Measurements from ENCODE around the gene FOXO3. TPM values are rescaled to one million over a fixed set of nuclear protein-coding genes. Genes with fewer than 3 reads are reported as not detected.

The FOXO3 gene
- total and polyA plus RNA-seq, 2 donors (not counting 3 experiments of a cell fraction or from before 2014, with no cell fraction given) = 14.4 to 16.9 TPM

DNA sequence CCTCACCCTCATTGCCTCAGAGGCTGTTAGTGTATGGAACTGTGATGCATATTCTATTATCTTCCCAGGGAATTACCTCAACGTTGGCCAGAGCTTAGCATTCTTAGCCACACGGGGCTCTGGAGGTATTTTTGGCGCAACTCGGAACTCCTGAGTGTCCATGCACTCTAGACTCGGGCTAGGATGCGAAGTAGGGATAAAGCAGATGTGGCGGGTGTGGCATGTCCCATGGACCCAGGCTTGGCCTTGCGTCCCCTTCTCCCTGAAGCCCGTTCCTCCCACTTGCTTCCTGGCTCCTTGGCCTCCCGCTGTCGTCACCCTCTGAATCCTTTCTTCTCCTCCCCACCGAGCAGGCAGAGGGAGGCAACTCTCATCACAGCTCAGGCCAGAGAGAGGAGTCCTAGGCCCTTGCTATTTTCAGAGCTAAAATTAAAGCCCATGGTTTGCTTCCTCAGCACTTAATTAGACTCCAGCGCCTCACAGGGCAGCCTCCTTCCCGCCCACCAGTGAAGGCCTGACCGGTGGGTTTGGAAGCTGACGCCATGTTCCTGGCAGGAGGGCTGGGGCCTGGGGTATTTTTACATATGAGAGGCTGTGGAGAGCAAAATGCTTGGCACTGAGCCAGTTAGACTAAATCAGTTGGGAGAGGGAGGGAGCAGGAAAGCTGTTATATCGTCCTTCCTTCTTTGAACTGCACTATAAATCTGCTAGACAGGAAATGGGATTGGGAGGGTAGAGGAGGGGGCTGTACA is 138.7 kb downstream of the FOXO3 start:
- no peak for DNase-seq (ENCODE audit: low read depth, low spot score)
- BruUV-seq (replicated peaks) = no TSS peak

More for the DNA sequence above, 138.7 kb downstream of the FOXO3 start:
- Histone ChIP-seq H3K9me1 (replicated peaks; ENCODE audit: control insufficient read depth, extremely low read depth, insufficient read depth, low read length) (no peaks in the 10 kb centered on the region), H3K36me3 (ENCODE audit: control insufficient read depth in 2 of 2, extremely low read depth in 1 of 2, insufficient read depth in 2 of 2, low read length in 2 of 2) (no peaks in the 10 kb centered on the region), H3K4me3 (replicated peaks in 1 of 3; ENCODE audit: insufficient read depth in 1 of 3, low read depth in 1 of 3, low read length in 3 of 3) (no peak overlapping the region), H3K9me3 (replicated peaks; ENCODE audit: control insufficient read depth, insufficient read depth, low read length) (no peaks in the 10 kb centered on the region), H3K4me2 (ENCODE audit: insufficient read depth, low read length) (no peak overlapping the region), H3K27me3 (ENCODE audit: control insufficient read depth in 2 of 2, insufficient read depth in 2 of 2, low read length in 2 of 2) (no peaks in the 10 kb centered on the region), H3K79me2 (ENCODE audit: control insufficient read depth, insufficient read depth, low read length) (no peaks in the 10 kb centered on the region), H2AFZ (ENCODE audit: low read depth, low read length) (no peak overlapping the region), H3K9ac (replicated peaks; ENCODE audit: extremely low read depth, insufficient read depth, low read length) (no peak overlapping the region), H3K27ac (ENCODE audit: insufficient read depth, low read depth, low read length) (no peak overlapping the region), H4K20me1 (replicated peaks; ENCODE audit: control insufficient read depth, extremely low read depth, insufficient read depth, low read length) (no peaks in the 10 kb centered on the region), H3K4me1 (ENCODE audit: control insufficient read depth, extremely low read depth, insufficient read depth, low read length) (no peaks in the 10 kb centered on the region)
- intact Hi-C loops (cut with micrococcal nuclease) (no loop called here), dilution Hi-C loops (cut with MboI; ENCODE audit: extremely low pct_ligation_motif_present, low sequenced_read_pairs) (no loop called here)
- FAIRE-seq = no peak
- TF ChIP-seq JUN (IDR thresholded peaks at IDR 0.05; ENCODE audit: borderline replicate concordance, insufficient read depth, insufficient read length, low read depth) (no peak), CTCF (IDR thresholded peaks at IDR 0.05; ENCODE audit: extremely low read depth in 1 of 2, insufficient read depth in 1 of 2, low read depth in 1 of 2, low read length in 2 of 2) (no peak), POLR2A (IDR thresholded peaks at IDR 0.05; ENCODE audit: low read depth, low read length) (no peak), GATA2 (IDR thresholded peaks at IDR 0.05; ENCODE audit: insufficient read depth, insufficient read length, low read depth, low read length) (no peak), MAX (IDR thresholded peaks at IDR 0.05; ENCODE audit: insufficient read depth, insufficient read length) (no peak), EZH2 (IDR thresholded peaks at IDR 0.05; ENCODE audit: borderline replicate concordance, low read depth, low read length, severe bottlenecking) (no peak), FOS (IDR thresholded peaks at IDR 0.05; ENCODE audit: borderline replicate concordance, insufficient read depth, low read length) (no peak), POLR2AphosphoS5 (IDR thresholded peaks at IDR 0.05; ENCODE audit: insufficient read depth, low read depth, low read length) (no peak), MYC (IDR thresholded peaks at IDR 0.05; ENCODE audit: low read depth, low read length) (no peak)
- CTCF ChIA-PET = interaction anchor here (0.9 kb wide), 1 partner anchor 37 kb away, joined by 3 read pairs; no protein-coding TSS in a partner anchor
- POLR2A ChIA-PET = no interaction called here
